Motor neuron (in vitro differentiated cells): ENCODE results near the gene KCNAB1. TPM values are rescaled to one million over a fixed set of nuclear protein-coding genes. Genes with fewer than 3 reads are reported as not detected.
"Not testable (repeated sequence)": the region's sequence is repeated elsewhere in the genome, so short reads cannot be mapped to it uniquely, and the experiment has no call there.

ENCODE experiments used
- ATAC-seq, 8 experiments: fragments of 200-7000 bp; cut with Tn5 transposase; replicated peaks in 6 of 8; 2 replicates each; pipeline ENCODE4 v1.8.0; 2021; ENCODE audit warnings: mild to moderate bottlenecking in 8 of 8, moderate library complexity in 8 of 8
- H3K27ac ChIP-seq, 2 donors: fragments of 250-450 bp; sonication (Bioruptor Pico); 2 replicates each; pipeline ENCODE4 v1.9.0; 2021; ENCODE audit warnings: antibody characterized with exemption in 2 of 2, mild to moderate bottlenecking in 2 of 2, moderate library complexity in 1 of 2
- H3K4me1 ChIP-seq, 2 donors: fragments of 250-450 bp; sonication (Bioruptor Pico); replicated peaks in 1 of 2; 2 replicates each; pipeline ENCODE4 v1.6.1; 2021; ENCODE audit warnings: antibody characterized with exemption in 2 of 2, mild to moderate bottlenecking in 2 of 2, moderate library complexity in 1 of 2
- H3K4me3 ChIP-seq, 5 donors: fragments of 250-450 bp; sonication (Bioruptor Pico); 2 replicates each; pipeline ENCODE4 v1.9.0; 2021; ENCODE audit warnings: antibody characterized with exemption in 5 of 5, mild to moderate bottlenecking in 5 of 5, moderate library complexity in 4 of 5
- WGBS, 10 experiments: fragments of 450-650 bp; shearing (Covaris generic); methylation state at CpG; one replicate each; pipeline ENCODE4 v1.0.0; 2022; 5-methylcytosine and 5-hydroxymethylcytosine counted together
- in situ Hi-C, 9 experiments: fragments of 400-800 bp; cut with MboI; loops; one replicate each; pipeline ENCODE4 v1.15.0; 2021; ENCODE audit warnings: low sequenced_read_pairs in 9 of 9, low pct_unique_long_range_greater_than_20kb in 2 of 9; ENCODE audit not compliant: unreplicated experiment in 9 of 9
- total RNA-seq, 8 experiments: library from RNA; unstranded; fragments of 300-600 nt; gene quantifications; 2 replicates each; pipeline versions ENCODE4 v1.2.3 to v1.2.4, GENCODE V29; 2022

The KCNAB1 gene
- total RNA-seq, 8 experiments from 2014 or later: 1.7 to 4.8 (median 2.8) TPM

DNA sequence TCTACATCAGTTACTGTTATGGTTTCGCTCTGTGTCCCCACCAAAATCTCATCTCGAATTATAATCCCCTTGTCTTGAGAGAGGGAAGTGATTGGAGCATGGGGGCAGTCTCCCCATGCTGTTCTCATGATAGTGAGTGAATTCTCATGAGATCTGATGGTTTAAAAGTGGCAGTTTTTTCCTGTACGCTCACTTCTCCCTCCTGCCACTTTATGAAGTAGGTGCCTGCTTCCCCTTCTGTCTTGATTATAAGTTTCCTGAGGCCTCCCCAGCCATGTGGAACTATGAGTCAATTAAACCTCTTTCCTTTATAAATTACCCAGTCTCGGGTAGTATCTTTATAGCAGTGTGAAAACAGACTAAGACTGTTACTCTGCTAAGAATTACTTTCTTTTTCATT lies 449.5 kb downstream of the KCNAB1 start:
- in situ Hi-C loops: loop anchor here in 4 of 9 experiments (25.0 kb wide), 2 partner anchors 92 to 517 kb away; partner anchors contain the start of gene TIPARP (in 2 of the 4)
- 62 to 100% (median 88%) methylated on average over 1 to 4 of the region's 4 CpGs; no CpG with 5 or more reads in 1 of the 10 experiments for WGBS, 10 experiments
- H3K4me3 ChIP-seq, H3K4me1 ChIP-seq, H3K27ac ChIP-seq, ATAC-seq: not testable (repeated sequence)

DNA sequence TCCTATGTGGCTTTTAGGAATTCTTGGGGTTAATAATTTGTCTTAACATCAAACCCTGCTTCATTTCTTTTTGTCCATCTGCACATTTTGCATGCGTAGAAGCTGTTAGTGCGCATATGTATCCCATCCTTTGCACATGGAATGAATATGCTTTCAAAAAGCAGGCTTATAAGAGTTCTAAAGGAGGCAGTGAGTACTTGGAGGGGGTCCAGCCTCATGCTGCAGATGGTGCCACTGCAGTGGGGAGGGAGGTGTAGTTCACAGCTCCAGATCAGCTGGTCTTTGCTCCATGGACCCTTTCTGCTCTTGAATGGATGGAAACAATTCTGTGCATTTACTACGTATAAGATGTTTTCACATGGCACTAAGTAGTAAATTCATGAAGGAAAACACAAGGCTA lies 455.3 kb downstream of the KCNAB1 start:
- no peak overlapping the region for H3K4me3 ChIP-seq
- ATAC-seq: peak in 3 of 8 experiments; percentile 59 to 94 (median 66)
- 0 to 100% (median 86%) methylated on average over 1 to 3 of the region's 3 CpGs; no CpG with 5 or more reads in 1 of the 10 experiments for WGBS, 10 experiments
- in situ Hi-C loops: no loop called here
- no peak overlapping the region for H3K27ac ChIP-seq
- no peaks in the 10 kb centered on the region for H3K4me1 ChIP-seq

DNA sequence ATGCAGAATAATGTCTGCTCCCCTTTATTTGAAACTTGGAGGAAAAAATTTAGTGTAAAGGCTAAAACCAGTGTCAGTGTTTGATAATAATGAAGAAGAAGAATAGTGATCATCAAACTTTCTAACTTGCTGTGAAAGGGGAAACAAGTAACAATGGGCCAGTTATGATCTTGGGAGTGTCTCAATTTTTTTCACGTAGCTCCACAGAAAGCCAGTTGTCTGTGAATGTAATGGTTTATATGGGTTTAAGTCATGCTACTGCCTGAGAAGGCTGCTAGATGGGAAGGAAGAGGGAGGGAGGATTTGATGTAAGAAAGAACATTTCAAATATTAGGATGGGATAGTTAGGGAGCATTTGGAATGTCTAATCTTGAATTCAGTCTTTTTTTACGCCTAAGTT lies 455.7 kb downstream of the KCNAB1 start:
- Histone ChIP-seq H3K27ac (no peak overlapping the region), H3K4me3 (no peak overlapping the region), H3K4me1 (no peaks in the 10 kb centered on the region)
- ATAC-seq: peak in 1 of 8 experiments; percentile 8
- WGBS, 10 experiments: 79 to 100% (median 92%) methylated on average over 1 to 2 of the region's 2 CpGs; no CpG with 5 or more reads in 2 of the 10 experiments
- in situ Hi-C loops: no loop called here

DNA sequence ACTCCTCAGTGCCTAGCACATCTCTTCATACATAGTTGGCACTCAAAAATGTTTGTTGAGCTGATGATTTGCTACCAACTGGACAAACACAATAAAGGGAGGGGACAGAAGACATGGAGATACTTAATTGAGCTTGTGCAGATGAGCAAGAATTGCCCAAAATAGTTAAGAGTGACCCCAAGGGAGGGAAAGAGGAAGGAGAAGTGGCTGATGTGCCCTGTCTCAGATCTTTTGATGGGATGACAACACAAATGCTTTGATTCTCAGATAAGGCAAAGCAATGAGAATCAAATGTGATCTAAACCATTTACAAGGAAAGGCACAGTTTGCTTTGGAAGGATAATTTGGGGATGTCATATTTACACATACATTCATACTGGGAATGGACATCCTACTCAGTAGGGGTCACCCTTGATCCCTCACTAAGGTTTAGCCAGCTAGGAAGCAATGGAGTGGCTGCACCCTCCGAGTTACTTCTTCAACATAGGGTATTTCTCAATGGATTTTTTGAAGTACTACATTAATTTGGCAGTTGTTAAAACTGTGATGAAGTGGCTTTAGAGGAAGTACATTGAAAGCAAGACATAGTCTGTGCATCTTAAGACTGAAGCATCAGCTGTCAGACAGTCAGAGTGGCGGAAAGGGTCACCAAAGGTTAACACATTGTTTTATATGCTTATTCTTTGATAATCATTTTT lies 456.4 kb downstream of the KCNAB1 start:
- H3K27ac ChIP-seq: no peak overlapping the region
- ATAC-seq: no peak
- in situ Hi-C loops: no loop called here
- 67 to 100% (median 89%) methylated on average over 1 to 2 of the region's 2 CpGs; no CpG with 5 or more reads in 4 of the 10 experiments for WGBS, 10 experiments
- H3K4me3 ChIP-seq: no peak overlapping the region
- H3K4me1 ChIP-seq: no peaks in the 10 kb centered on the region

DNA sequence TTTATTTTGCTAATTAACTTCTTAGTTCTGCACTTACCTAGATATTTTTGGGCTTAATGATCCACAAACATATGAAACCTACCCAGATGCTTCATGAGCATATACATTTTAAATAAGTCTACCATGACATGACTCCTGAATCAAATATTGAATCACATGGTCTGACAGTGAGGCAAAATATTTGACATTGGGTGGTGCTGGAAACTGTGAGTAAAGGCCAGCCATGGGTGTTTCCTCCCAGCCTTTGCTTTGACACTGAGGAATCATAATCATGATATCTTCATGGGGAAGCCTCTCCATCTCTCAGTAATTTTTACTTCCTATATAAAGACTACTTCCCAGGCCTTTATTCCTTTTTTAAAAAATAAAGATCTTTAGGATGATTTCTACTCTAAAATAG lies 457.4 kb downstream of the KCNAB1 start:
- no peaks in the 10 kb centered on the region for H3K4me1 ChIP-seq
- ATAC-seq: peak in 3 of 8 experiments; percentile 63 to 94 (median 93)
- no peak overlapping the region for H3K27ac ChIP-seq
- no peak overlapping the region for H3K4me3 ChIP-seq
- in situ Hi-C loops: no loop called here

DNA sequence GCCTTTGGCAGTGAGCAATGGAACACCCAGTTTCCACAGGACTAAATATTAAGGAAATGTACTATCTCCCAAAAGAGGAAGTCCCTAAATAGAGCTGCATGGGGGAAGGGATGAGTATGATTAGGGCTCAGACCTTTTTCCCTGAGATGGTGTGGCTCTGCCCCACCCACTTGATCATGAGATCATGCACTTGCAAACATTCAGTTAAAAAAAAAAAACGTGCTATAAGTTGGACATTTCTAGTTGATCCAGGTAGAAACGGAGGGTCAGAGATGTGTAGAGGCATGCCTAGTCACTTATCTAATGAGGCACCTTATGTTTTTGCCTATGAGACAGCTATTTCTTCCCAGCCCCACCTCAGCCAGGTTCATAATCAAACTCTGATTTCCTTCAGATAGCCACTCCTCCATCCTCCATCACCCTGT lies 459.1 kb downstream of the KCNAB1 start:
- WGBS, 10 experiments: 20 to 93% (median 70%) methylated on average over 1 to 2 of the region's 2 CpGs; no CpG with 5 or more reads in 4 of the 10 experiments

DNA sequence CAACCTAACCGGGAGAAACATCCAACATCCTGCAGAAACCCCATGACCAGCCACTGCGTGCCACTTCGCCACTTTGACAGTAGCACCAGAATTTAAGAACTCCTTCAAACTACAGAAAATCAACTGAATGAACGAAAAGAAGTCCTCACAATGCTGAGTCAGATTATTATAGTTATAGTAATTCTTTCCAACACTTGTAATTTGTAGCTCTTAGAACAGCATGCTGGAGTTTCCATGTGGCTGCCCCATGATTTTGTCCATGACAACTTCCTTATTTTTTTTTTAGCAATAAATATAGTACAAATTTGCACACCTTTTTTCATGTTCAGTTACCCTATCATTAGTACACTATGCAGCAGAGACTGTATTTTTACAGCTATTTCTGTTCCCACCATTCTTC lies 460.7 kb downstream of the KCNAB1 start:
- WGBS, 10 experiments: 60 to 100% (median 93%) methylated on average over 1 to 4 of the region's 4 CpGs
- in situ Hi-C loops: no loop called here

More for the DNA sequence above, 459.1 kb downstream of the KCNAB1 start:
- no peak for ATAC-seq
- in situ Hi-C loops: no loop called here
- Histone ChIP-seq H3K4me1 (no peaks in the 10 kb centered on the region), H3K4me3 (no peak overlapping the region), H3K27ac (no peak overlapping the region)

DNA sequence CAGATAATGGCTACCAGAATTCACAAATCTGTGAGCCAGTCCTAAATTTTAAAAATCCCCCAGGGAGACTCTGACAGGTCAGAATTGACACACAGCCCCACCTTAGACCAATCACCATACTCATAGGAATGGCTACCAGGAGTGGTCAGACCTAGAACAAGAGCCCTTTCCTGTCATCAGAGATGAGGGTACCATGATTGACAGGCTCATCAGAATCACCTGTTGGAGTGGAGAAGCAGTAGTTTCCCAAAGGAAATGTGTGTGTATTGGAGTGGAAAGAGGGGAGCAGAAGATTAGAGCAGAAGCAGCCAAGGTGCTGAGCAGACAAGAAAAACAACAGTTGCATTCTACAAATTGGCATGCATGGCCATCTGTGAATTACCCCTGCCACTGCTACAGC lies 461.6 kb downstream of the KCNAB1 start:
- H3K4me3 ChIP-seq: no peak overlapping the region
- ATAC-seq: no peak
- in situ Hi-C loops: no loop called here
- H3K4me1 ChIP-seq: no peaks in the 10 kb centered on the region
- no peak overlapping the region for H3K27ac ChIP-seq

More for the DNA sequence above, 460.7 kb downstream of the KCNAB1 start:
- H3K4me1 ChIP-seq: no peaks in the 10 kb centered on the region
- ATAC-seq: no peak
- no peak overlapping the region for H3K4me3 ChIP-seq
- no peak overlapping the region for H3K27ac ChIP-seq

DNA sequence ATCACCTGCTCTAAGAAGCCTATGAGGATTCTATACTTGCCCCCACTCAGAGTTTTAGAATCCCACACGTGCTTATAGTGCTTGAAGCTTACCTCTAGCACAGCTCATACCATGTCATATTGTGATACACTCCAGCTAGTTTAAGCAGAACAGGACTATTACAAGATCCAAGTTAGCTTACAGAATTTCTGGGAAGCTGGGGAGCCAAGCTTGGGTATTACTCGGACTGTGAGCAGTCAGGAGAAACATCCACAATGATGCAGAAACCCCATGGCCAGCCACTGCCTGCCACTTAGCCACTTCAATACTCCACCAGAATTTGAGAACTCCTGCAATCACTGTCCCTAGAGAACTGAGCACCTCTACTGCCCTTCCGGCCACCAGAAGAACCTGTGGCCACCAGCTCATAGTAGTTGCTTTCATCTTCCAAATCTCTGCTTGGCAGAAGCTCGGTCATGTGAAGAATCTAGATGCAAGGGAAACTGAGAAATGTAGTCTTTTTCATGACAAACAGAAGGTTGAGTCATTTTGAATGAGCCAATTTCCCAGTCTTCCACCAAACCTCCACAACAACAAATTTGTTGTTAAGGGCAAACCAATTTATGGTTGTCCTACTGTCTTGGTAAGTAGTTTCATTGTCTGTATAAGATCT lies 462.3 kb downstream of the KCNAB1 start:
- 58 to 96% (median 76%) methylated on average over 1 to 4 of the region's 4 CpGs; no CpG with 5 or more reads in 2 of the 10 experiments for WGBS, 10 experiments
- no peak for ATAC-seq

DNA sequence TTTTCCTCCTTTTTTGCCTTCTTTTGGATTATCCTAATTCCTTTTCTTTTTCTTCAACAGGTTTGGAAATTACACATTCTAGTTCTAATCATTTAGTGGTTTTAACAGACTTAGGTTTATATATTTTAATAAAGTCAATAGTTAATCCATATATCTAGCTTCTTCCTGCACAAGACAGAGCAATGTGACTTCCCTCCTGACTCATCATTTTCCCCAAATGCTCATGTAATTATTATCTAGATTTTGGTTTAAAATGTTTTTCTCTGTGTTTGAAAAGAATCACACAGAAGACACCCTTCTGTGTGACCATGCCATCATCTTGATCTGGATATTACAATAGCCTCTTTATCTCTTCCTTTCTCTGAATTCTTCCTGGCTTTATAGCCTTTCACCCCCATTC lies 463.1 kb downstream of the KCNAB1 start:
- H3K4me1 ChIP-seq: no peaks in the 10 kb centered on the region
- no peak overlapping the region for H3K27ac ChIP-seq
- no peak overlapping the region for H3K4me3 ChIP-seq
- in situ Hi-C loops: no loop called here
- no peak for ATAC-seq

More for the DNA sequence above, 462.3 kb downstream of the KCNAB1 start:
- H3K4me1 ChIP-seq: no peaks in the 10 kb centered on the region
- no peak overlapping the region for H3K27ac ChIP-seq
- in situ Hi-C loops: no loop called here
- H3K4me3 ChIP-seq: no peak overlapping the region

DNA sequence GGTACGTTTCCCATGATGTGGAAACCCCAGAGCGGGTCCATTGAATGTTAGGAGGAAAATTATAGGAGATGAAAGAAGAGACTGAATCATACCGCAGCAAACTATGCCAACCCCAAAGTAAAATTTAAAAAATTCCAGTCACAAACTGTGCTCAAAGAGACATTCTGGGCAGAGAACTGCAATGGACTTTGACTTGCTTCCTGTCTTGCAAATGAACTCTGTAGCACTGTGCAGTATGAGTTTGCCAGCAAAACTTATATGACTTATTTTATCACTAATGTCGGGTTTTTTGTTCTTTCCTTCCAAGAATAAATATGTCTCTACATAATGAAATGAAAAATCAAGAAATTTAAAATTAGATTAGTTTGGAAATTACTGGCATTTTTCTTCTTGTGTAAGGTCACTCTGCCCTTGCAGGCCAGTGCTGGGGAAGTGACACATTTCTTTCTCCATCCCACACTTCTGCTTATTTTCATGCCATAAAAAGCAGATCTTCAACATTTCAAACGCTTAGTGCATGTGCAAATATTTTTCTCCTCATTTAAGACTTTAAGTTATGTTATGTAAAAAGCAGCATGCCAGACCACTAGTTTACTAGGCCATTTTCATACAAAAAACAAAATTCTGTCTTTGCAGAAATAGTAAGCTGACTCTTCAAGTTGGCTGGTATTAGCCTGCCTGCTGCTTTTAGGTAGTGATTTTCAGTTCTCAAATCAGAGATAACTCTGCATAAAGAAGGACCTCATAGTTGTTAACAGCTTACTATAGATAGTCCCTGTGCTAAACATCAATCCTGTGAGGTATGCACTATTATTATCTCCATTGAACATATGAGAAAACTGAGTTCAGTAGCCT lies 466.8 kb downstream of the KCNAB1 start:
- Histone ChIP-seq H3K4me1 (no peaks in the 10 kb centered on the region), H3K27ac (no peak overlapping the region), H3K4me3 (no peak overlapping the region)
- ATAC-seq: no peak
- 27 to 95% (median 89%) methylated on average over 2 to 5 of the region's 5 CpGs for WGBS, 10 experiments
- in situ Hi-C loops: no loop called here

DNA sequence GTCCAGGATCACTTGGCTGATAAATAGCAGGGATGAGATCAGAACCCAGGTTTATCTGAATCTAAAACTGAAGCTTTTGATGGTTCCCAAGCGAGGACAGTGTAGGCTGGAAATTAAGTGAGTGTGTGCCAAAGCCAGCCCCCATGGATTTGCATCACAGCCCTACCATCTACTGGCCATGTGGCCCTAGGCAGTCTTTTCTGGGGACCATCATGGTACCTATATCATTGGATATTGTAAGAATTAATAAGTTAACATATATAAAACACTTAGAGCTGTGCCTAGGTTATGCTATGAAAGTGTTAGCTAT lies 467.3 kb downstream of the KCNAB1 start:
- no peak for ATAC-seq
- in situ Hi-C loops: no loop called here
- 40 to 80% (median 71%) methylated on average over 1 of the region's 1 CpG; no CpG with 5 or more reads in 7 of the 10 experiments for WGBS, 10 experiments
- no peaks in the 10 kb centered on the region for H3K4me1 ChIP-seq
- H3K27ac ChIP-seq: no peak overlapping the region
- no peak overlapping the region for H3K4me3 ChIP-seq
